ENCODE measurements around the gene LRRC47.

Gene LRRC47

GRCh38 chr1:3732434-3733093, 63.7 kb downstream of the LRRC47 start:
- no peak for DNase-seq (ENCODE audit: low spot score)

- DNase-seq (ENCODE audit: low spot score), result peak; percentile 65
Observed at GRCh38 chr1:3731583-3732433, 64.5 kb downstream of the LRRC47 start.

- no peak for DNase-seq (ENCODE audit: low spot score)
Observed at GRCh38 chr1:3730543-3731247, 65.6 kb downstream of the LRRC47 start.

GRCh38 chr1:3729594-3730542, 66.4 kb downstream of the LRRC47 start:
- DNase-seq (ENCODE audit: low spot score), result no peak
